RWPE2 (cell line): Measurements from ENCODE around the gene KRTAP5-5.

ENCODE experiments used
- ATAC-seq: fragments of 200-7000 bp; cut with Tn5 transposase; 3 replicates; pipeline ENCODE4 v1.9.1; 2021; ENCODE audit warnings: low read depth
- DNase-seq: peaks from one replicate; pipeline ENCODE4 v3.0.0-alpha.2; 2020; ENCODE audit warnings: low spot score
- H3K27ac ChIP-seq: fragments of 450-650 bp; 2 replicates; pipeline ENCODE4 v1.5.1; 2017; ENCODE audit warnings: mild to moderate bottlenecking; ENCODE audit not compliant: poor library complexity, severe bottlenecking
- H3K27me3 ChIP-seq: fragments of 250-450 bp; sonication (Bioruptor Pico); 2 replicates; pipeline ENCODE4 v1.5.1; 2021; ENCODE audit warnings: mild to moderate bottlenecking, moderate library complexity; ENCODE audit not compliant: insufficient read depth, poor library complexity, severe bottlenecking
- H3K36me3 ChIP-seq: fragments of 250-450 bp; sonication (Bioruptor Pico); 2 replicates; pipeline ENCODE4 v1.5.1; 2020; ENCODE audit warnings: low read depth, mild to moderate bottlenecking, moderate library complexity
- H3K4me1 ChIP-seq: fragments of 250-450 bp; sonication (Bioruptor Pico); 2 replicates; pipeline ENCODE4 v1.5.1; 2021; ENCODE audit warnings: mild to moderate bottlenecking, moderate library complexity; ENCODE audit not compliant: insufficient read depth, poor library complexity, severe bottlenecking
- H3K4me3 ChIP-seq: fragments of 250-450 bp; sonication (Bioruptor Pico); 2 replicates; pipeline ENCODE4 v1.5.1; 2021; ENCODE audit warnings: mild to moderate bottlenecking, moderate library complexity; ENCODE audit not compliant: severe bottlenecking
- H3K9me3 ChIP-seq: fragments of 250-450 bp; sonication (Bioruptor Pico); 2 replicates; pipeline ENCODE4 v1.5.1; 2021; ENCODE audit warnings: mild to moderate bottlenecking, moderate library complexity; ENCODE audit not compliant: severe bottlenecking
- TF ChIP-seq, protein P1 (sequence below): fragments of 450-650 bp; IDR thresholded peaks from one replicate; pipeline ENCODE4 v1.5.1; 2017; ENCODE audit warnings: mild to moderate bottlenecking, moderate library complexity; ENCODE audit not compliant: poor library complexity, severe bottlenecking

The KRTAP5-5 gene

DNA sequence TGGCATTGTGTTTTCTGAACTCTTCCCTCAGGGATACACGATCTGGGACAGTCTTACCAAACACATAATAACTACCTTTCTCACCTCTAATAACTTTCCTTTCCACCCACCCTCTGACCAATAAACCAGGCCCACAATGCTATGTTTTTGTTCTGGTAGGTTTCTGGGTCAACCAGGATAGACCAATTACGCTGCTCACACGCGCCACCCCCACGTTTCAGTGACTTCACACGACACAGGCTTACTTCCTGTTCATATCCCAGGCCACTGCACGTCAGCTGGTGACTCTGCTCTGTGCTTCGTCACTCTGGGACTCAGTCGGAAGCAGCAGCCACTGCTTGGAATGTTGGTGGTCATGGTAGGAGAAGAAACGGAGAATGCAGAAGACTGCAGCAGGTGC, 10.1 kb upstream of the KRTAP5-5 start:
- Histone ChIP-seq H3K27ac (no peak overlapping the region), H3K4me1 (no peaks in the 10 kb centered on the region), H3K9me3 (no peaks in the 10 kb centered on the region), H3K4me3 (no peak overlapping the region), H3K27me3 (peaks cover 3% of the 10 kb centered on the region), H3K36me3 (no peaks in the 10 kb centered on the region)
- DNase-seq = no peak
- TF ChIP-seq, protein P1, sequence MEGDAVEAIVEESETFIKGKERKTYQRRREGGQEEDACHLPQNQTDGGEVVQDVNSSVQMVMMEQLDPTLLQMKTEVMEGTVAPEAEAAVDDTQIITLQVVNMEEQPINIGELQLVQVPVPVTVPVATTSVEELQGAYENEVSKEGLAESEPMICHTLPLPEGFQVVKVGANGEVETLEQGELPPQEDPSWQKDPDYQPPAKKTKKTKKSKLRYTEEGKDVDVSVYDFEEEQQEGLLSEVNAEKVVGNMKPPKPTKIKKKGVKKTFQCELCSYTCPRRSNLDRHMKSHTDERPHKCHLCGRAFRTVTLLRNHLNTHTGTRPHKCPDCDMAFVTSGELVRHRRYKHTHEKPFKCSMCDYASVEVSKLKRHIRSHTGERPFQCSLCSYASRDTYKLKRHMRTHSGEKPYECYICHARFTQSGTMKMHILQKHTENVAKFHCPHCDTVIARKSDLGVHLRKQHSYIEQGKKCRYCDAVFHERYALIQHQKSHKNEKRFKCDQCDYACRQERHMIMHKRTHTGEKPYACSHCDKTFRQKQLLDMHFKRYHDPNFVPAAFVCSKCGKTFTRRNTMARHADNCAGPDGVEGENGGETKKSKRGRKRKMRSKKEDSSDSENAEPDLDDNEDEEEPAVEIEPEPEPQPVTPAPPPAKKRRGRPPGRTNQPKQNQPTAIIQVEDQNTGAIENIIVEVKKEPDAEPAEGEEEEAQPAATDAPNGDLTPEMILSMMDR = no peak
- no peak for ATAC-seq

DNA sequence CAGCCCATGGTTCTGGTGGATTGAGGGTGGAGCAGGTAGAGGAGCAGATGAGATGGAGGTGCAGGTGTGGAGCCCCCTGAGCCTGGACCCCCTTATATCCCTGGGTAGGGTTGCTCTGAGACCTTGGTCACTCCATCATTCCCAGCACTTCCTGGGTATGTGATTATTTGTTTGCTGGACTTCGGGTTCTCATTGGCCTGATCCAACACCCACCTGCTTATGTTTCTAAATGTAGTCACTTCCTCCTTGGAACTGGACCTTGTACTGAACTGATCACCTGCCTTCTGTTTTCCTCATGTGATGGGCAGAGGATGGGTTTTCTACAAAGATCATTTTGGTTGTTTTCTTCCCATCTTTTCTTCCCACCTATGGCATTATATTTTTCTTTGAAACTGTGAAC, 7.5 kb upstream of the KRTAP5-5 start, which contains the start of gene KRTAP5-4:
Gene KRTAP5-4 (minus strand): TSS at position 53 of the 400 bp plus-strand sequence. CDS start 45 bp downstream, at position 8.
- H3K4me3 ChIP-seq = no peak within 1 kb of the TSS
- no peak for ATAC-seq
- no peak within 1 kb of the TSS for H3K27ac ChIP-seq
- H3K9me3 ChIP-seq = no peaks in the 10 kb centered on the region
- no peaks in the 10 kb centered on the region for H3K36me3 ChIP-seq
- DNase-seq = no peak
- TF ChIP-seq, protein P1 = no peak
- peaks cover 10% of the 10 kb centered on the region for H3K27me3 ChIP-seq
- no peaks in the 10 kb centered on the region for H3K4me1 ChIP-seq

DNA sequence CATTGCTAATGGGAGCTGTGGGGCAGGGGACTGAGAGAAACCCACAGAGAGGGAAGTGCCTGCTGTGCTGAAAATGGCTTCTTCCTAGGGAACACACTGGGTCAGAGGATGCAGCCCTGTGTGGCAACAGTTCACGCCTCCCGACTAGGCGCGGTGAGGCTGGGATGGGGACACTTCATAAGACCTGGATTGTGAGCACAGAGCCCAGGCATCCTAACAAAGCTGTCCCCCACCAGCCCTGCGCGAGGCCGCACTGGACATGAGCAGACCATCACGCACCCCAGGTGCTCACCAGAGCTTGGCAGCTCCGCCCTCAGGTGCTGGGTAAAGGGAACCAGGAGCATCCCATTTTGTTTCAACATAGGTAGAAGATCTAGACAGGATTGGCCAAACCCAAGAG, 5.9 kb upstream of the KRTAP5-5 start:
- DNase-seq (no peak), ATAC-seq (no peak)
- peaks cover 19% of the 10 kb centered on the region for H3K27me3 ChIP-seq
- H3K9me3 ChIP-seq = no peaks in the 10 kb centered on the region
- H3K4me1 ChIP-seq = no peaks in the 10 kb centered on the region
- no peaks in the 10 kb centered on the region for H3K36me3 ChIP-seq
- H3K4me3 ChIP-seq = no peak overlapping the region
- TF ChIP-seq, protein P1 = no peak
- no peak overlapping the region for H3K27ac ChIP-seq

DNA sequence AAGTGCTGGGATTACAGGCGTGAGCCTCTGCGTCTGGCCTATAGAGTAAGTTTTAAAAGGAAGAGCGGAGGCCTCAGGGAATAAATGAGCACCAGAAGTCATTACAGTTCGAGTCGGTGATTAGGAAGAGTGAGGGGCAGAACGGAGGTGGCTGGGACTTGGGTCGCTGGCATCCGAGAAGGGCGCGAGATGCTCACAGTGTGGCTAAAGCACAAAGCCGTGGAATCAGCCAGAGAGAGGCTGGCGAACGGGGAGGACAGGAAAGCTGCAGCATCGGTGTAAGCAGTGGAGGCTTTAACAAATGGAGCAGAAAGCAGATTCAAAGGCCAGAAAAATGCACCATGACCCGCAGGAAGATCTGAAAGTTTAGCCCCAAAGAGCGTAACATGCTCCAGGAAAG, 5.0 kb upstream of the KRTAP5-5 start:
- ATAC-seq = no peak
- H3K9me3 ChIP-seq = no peaks in the 10 kb centered on the region
- peaks cover 25% of the 10 kb centered on the region for H3K27me3 ChIP-seq
- no peaks in the 10 kb centered on the region for H3K36me3 ChIP-seq
- no peaks in the 10 kb centered on the region for H3K4me1 ChIP-seq
- TF ChIP-seq, protein P1 = no peak
- H3K27ac ChIP-seq = no peak overlapping the region
- no peak for DNase-seq
- H3K4me3 ChIP-seq = no peak overlapping the region

DNA sequence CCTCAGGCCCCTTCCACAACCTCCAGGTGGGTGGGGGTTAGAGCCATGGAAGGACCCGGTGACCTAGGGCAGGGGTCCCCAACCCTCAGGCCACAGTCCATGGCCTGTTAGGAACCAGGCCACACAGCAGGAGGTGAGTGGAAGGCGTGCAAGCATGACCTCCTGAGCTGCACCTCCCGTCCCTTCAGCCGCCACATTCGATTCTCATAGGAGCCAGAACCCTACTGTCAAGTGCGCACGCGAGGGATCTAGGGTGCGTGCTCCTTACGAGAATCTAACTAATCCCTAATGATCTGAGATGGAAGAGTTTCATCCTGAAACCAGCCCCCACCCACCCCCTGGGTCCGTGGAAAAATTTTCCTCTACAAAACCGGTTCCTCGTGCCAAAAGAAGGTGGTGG, 4.0 kb upstream of the KRTAP5-5 start:
- no peak for ATAC-seq
- TF ChIP-seq, protein P1 = no peak
- no peaks in the 10 kb centered on the region for H3K36me3 ChIP-seq
- DNase-seq = no peak
- H3K27me3 ChIP-seq = peaks cover 25% of the 10 kb centered on the region
- H3K27ac ChIP-seq = no peak overlapping the region
- no peaks in the 10 kb centered on the region for H3K9me3 ChIP-seq
- no peak overlapping the region for H3K4me3 ChIP-seq
- H3K4me1 ChIP-seq = no peaks in the 10 kb centered on the region
